H9 (cell line): Measurements from ENCODE around the gene PIRT. TPM values are rescaled to one million over a fixed set of nuclear protein-coding genes. Genes with fewer than 3 reads are reported as not detected.

Experiments
- DNase-seq: peaks from one replicate; pipeline ENCODE4 v3.0.0-alpha.2; 2017
- H2AFZ ChIP-seq: one replicate; pipeline ENCODE4 v1.6.1; 2013; ENCODE audit warnings: mild to moderate bottlenecking, low read length, control low read depth, moderate library complexity
- H2AK5ac ChIP-seq: 2 replicates; pipeline ENCODE4 v1.6.1; 2013; ENCODE audit warnings: low read length, control low read depth, mixed read lengths; ENCODE audit not compliant: insufficient read length
- H2BK120ac ChIP-seq: one replicate; pipeline ENCODE4 v1.6.1; 2013; ENCODE audit warnings: low read depth, mild to moderate bottlenecking, low read length, control low read depth, inconsistent platforms; ENCODE audit not compliant: poor library complexity, severe bottlenecking
- H2BK12ac ChIP-seq: 2 replicates; pipeline ENCODE4 v1.6.1; 2013; ENCODE audit warnings: low read length, control low read depth, mixed read lengths, low read depth; ENCODE audit not compliant: insufficient read length
- H2BK15ac ChIP-seq: 2 replicates; pipeline ENCODE4 v1.6.1; 2013; ENCODE audit warnings: low read depth, low read length, control low read depth
- H2BK20ac ChIP-seq: one replicate; pipeline ENCODE4 v1.6.1; 2013; ENCODE audit warnings: low read depth, mild to moderate bottlenecking, low read length, control low read depth, inconsistent platforms; ENCODE audit not compliant: poor library complexity, severe bottlenecking
- H2BK5ac ChIP-seq: 2 replicates; pipeline ENCODE4 v1.6.1; 2013; ENCODE audit warnings: low read length, control low read depth, mixed read lengths; ENCODE audit not compliant: insufficient read length
- H3K14ac ChIP-seq: 2 replicates; pipeline ENCODE4 v1.6.1; 2013; ENCODE audit warnings: low read length, control low read depth; ENCODE audit not compliant: insufficient read depth
- H3K18ac ChIP-seq: 2 replicates; pipeline ENCODE4 v1.6.1; 2013; ENCODE audit warnings: low read depth, mild to moderate bottlenecking, mixed read lengths, low read length, control low read depth; ENCODE audit not compliant: insufficient read length
- H3K23ac ChIP-seq: 2 replicates; pipeline ENCODE4 v1.6.1; 2013; ENCODE audit warnings: low read length, control low read depth, mixed read lengths, low read depth; ENCODE audit not compliant: insufficient read length
- H3K23me2 ChIP-seq: 2 replicates; pipeline ENCODE4 v1.6.1; 2013; ENCODE audit warnings: low read depth, mild to moderate bottlenecking, mixed read lengths, low read length, control low read depth; ENCODE audit not compliant: insufficient read length, poor library complexity, severe bottlenecking
- H3K27ac ChIP-seq: 2 replicates; pipeline ENCODE4 v1.5.1; 2013; ENCODE audit warnings: low read length, control low read depth, mixed read lengths, low read depth; ENCODE audit not compliant: insufficient read length
- H3K27me3 ChIP-seq: 2 replicates; pipeline ENCODE4 v1.6.1; 2013; ENCODE audit warnings: low read length, control low read depth, inconsistent platforms; ENCODE audit not compliant: insufficient read depth
- H3K4ac ChIP-seq: 2 replicates; pipeline ENCODE4 v1.6.1; 2013; ENCODE audit warnings: low read depth, mild to moderate bottlenecking, control low read depth, inconsistent platforms, low read length, moderate library complexity
- H3K4me1 ChIP-seq: 2 replicates; pipeline ENCODE4 v1.6.1; 2013; ENCODE audit warnings: low read length, control low read depth, inconsistent platforms; ENCODE audit not compliant: insufficient read depth
- H3K4me2 ChIP-seq: 2 replicates; pipeline ENCODE4 v1.6.1; 2013; ENCODE audit warnings: low read length, control low read depth, mixed read lengths; ENCODE audit not compliant: insufficient read length, insufficient read depth
- H3K56ac ChIP-seq: 2 replicates; pipeline ENCODE4 v1.6.1; 2013; ENCODE audit warnings: low read depth, mild to moderate bottlenecking, mixed read lengths, low read length, control low read depth; ENCODE audit not compliant: insufficient read length
- H3K79me1 ChIP-seq: 2 replicates; pipeline ENCODE4 v1.6.1; 2013; ENCODE audit warnings: low read depth, mild to moderate bottlenecking, moderate library complexity, low read length, control low read depth, inconsistent platforms; ENCODE audit not compliant: insufficient read depth, poor library complexity, severe bottlenecking
- H3K79me2 ChIP-seq: 2 replicates; pipeline ENCODE4 v1.6.1; 2013; ENCODE audit warnings: low read length, control low read depth, inconsistent platforms; ENCODE audit not compliant: insufficient read depth
- H3K9ac ChIP-seq: 2 replicates; pipeline ENCODE4 v1.6.1; 2013; ENCODE audit warnings: low read length, control low read depth, mixed read lengths; ENCODE audit not compliant: insufficient read length; ENCODE audit errors: extremely low read depth
- H3K9me3 ChIP-seq: one replicate; pipeline ENCODE4 v1.6.1; 2013; ENCODE audit warnings: low read depth, low read length, inconsistent platforms; ENCODE audit not compliant: control insufficient read depth
- H3T11ph ChIP-seq: one replicate; pipeline ENCODE4 v1.6.1; 2013; ENCODE audit warnings: mild to moderate bottlenecking, low read length, control low read depth, inconsistent platforms
- H4K20me1 ChIP-seq: one replicate; pipeline ENCODE4 v1.6.1; 2013; ENCODE audit not compliant: control insufficient read depth, insufficient read length, insufficient read depth
- H4K5ac ChIP-seq: 2 replicates; pipeline ENCODE4 v1.6.1; 2013; ENCODE audit warnings: low read depth, mild to moderate bottlenecking, mixed read lengths, low read length, control low read depth; ENCODE audit not compliant: insufficient read length
- H4K8ac ChIP-seq: replicated peaks from 2 replicates; pipeline ENCODE4 v1.6.1; 2013; ENCODE audit warnings: low read length, control low read depth, mixed read lengths, low read depth; ENCODE audit not compliant: insufficient read length
- H4K91ac ChIP-seq: 2 replicates; pipeline ENCODE4 v1.6.1; 2013; ENCODE audit warnings: low read depth, mild to moderate bottlenecking, moderate library complexity, mixed read lengths, low read length, control low read depth; ENCODE audit not compliant: insufficient read length
- H3K27ac Mint-ChIP-seq, 3 experiments: 2 replicates in 2 of 3; 3 replicates in 1 of 3; pipeline ENCODE4 v1.8.0; 2020 to 2021; ENCODE audit warnings: mixed read lengths in 3 of 3, mild to moderate bottlenecking in 1 of 3, moderate library complexity in 1 of 3
- H3K27me3 Mint-ChIP-seq: 2 replicates; pipeline ENCODE4 v1.8.0; 2021; ENCODE audit warnings: low read depth, mild to moderate bottlenecking, moderate library complexity, mixed read lengths
- H3K36me3 Mint-ChIP-seq, 3 experiments: 2 replicates in 2 of 3; 3 replicates in 1 of 3; pipeline ENCODE4 v1.8.0; 2020 to 2021; ENCODE audit warnings: low read depth in 3 of 3, mixed read lengths in 3 of 3; ENCODE audit not compliant: insufficient read depth in 1 of 3
- H3K4me1 Mint-ChIP-seq, 2 experiments: 2 replicates each; pipeline ENCODE4 v1.8.0; 2020; ENCODE audit warnings: mixed read lengths in 2 of 2
- H3K4me3 Mint-ChIP-seq, 2 experiments: 2 replicates in 1 of 2; 3 replicates in 1 of 2; pipeline ENCODE4 v1.8.0; 2020 to 2021; ENCODE audit warnings: mild to moderate bottlenecking in 2 of 2, mixed read lengths in 2 of 2, moderate library complexity in 1 of 2
- H3K9me3 Mint-ChIP-seq, 2 experiments: 2 replicates in 1 of 2; 3 replicates in 1 of 2; pipeline ENCODE4 v1.8.0; 2020; ENCODE audit warnings: mild to moderate bottlenecking in 2 of 2, mixed read lengths in 2 of 2, moderate library complexity in 1 of 2
- CTCF ChIP-seq: fragments of 200-600 bp; sonication (generic); conservative IDR thresholded peaks from 3 replicates; pipeline ENCODE4 v1.8.0; 2021; ENCODE audit warnings: antibody characterized with exemption, mild to moderate bottlenecking
- WGBS: extraction: QIAGEN DNeasy Blood & Tissue Kit; methylation state at CpG from one replicate; pipeline ENCODE4 v1.1.7; 2013; ENCODE audit warnings: missing lambda C conversion rate, low lambda C conversion rate, mixed read lengths; ENCODE audit not compliant: insufficient read length; ENCODE audit errors: extremely low coverage; 5-methylcytosine and 5-hydroxymethylcytosine counted together
- total RNA-seq: library from RNA; stranded (reverse); gene quantifications from 2 replicates; pipeline ENCODE4 v1.2.1, GENCODE V29; 2021

Gene PIRT
- total RNA-seq, 1 experiment from 2014 or later, result not detected

- Mint-ChIP-seq H3K27me3 (peaks cover 1% of the 10 kb centered on the region; the same call in 1 of the 2 replicates), H3K4me3 (no peak overlapping the region), H3K4me1 (peaks cover 18 to 23% of the 10 kb centered on the region in 2 experiments), H3K36me3 (no peaks in the 10 kb centered on the region), H3K27ac (no peak overlapping the region), H3K9me3 (no peaks in the 10 kb centered on the region)
- no peaks in the 10 kb centered on the region; the same call in 1 of the 2 replicates for H3K4me1 ChIP-seq
- no peak overlapping the region for H2BK120ac ChIP-seq
- no peak overlapping the region for H3K23ac ChIP-seq
- no CpG with 5 or more reads among the region's 9 CpGs for WGBS
- no peaks in the 10 kb centered on the region for H3K9me3 ChIP-seq
- no peak for TF ChIP-seq CTCF
- no peak overlapping the region for H2AFZ ChIP-seq
- H3K9ac ChIP-seq, result no peak overlapping the region
- no peak overlapping the region for H3K14ac ChIP-seq
- H4K5ac ChIP-seq, result no peak overlapping the region
- H2BK12ac ChIP-seq, result no peak overlapping the region
- no peaks in the 10 kb centered on the region for H4K20me1 ChIP-seq
- H2AK5ac ChIP-seq, result no peak overlapping the region
- H3K79me2 ChIP-seq, result no peaks in the 10 kb centered on the region
- H2BK20ac ChIP-seq, result no peak overlapping the region
- no peaks in the 10 kb centered on the region for H3K79me1 ChIP-seq
- H3K4ac ChIP-seq, result no peak overlapping the region
- no peak overlapping the region for H2BK5ac ChIP-seq
- no peak overlapping the region for H3K27ac ChIP-seq
- H2BK15ac ChIP-seq, result no peak overlapping the region
- DNase-seq, result no peak
- H3K23me2 ChIP-seq, result no peaks in the 10 kb centered on the region
- H3T11ph ChIP-seq, result no peak overlapping the region
- no peak overlapping the region for H3K4me2 ChIP-seq
- no peak overlapping the region for H3K18ac ChIP-seq
- H3K56ac ChIP-seq, result no peak overlapping the region
- H4K91ac ChIP-seq, result no peak overlapping the region
- no peaks in the 10 kb centered on the region for H3K27me3 ChIP-seq
- H4K8ac ChIP-seq, result no peak overlapping the region
These were observed 31.2 kb downstream of the PIRT start for GRCh38 chr17:10806545-10807262.
